Measurements from ENCODE around the gene MCF2L2.

- TF ChIP-seq CTCF (IDR thresholded peaks at IDR 0.05) (no peak), POLR2A (IDR thresholded peaks at IDR 0.05) (no peak)
Measured at GRCh38 chr3:183285318-183285717, 143.1 kb downstream of the MCF2L2 start.
